ENCODE measurements around the gene KCNJ6. TPM values are rescaled to one million over a fixed set of nuclear protein-coding genes. Genes with fewer than 3 reads are reported as not detected.
"Not testable (repeated sequence)": the region's sequence is repeated elsewhere in the genome, so short reads cannot be mapped to it uniquely, and the experiment has no call there.

The KCNJ6 gene
- total RNA-seq, 1 donor: under 0.01 TPM

GRCh38 chr21:37688952-37689659 lies 227.2 kb downstream of the KCNJ6 start:
- DNase-seq (ENCODE audit: low read depth in 2 of 3, low spot score in 2 of 3): no peak

DNA sequence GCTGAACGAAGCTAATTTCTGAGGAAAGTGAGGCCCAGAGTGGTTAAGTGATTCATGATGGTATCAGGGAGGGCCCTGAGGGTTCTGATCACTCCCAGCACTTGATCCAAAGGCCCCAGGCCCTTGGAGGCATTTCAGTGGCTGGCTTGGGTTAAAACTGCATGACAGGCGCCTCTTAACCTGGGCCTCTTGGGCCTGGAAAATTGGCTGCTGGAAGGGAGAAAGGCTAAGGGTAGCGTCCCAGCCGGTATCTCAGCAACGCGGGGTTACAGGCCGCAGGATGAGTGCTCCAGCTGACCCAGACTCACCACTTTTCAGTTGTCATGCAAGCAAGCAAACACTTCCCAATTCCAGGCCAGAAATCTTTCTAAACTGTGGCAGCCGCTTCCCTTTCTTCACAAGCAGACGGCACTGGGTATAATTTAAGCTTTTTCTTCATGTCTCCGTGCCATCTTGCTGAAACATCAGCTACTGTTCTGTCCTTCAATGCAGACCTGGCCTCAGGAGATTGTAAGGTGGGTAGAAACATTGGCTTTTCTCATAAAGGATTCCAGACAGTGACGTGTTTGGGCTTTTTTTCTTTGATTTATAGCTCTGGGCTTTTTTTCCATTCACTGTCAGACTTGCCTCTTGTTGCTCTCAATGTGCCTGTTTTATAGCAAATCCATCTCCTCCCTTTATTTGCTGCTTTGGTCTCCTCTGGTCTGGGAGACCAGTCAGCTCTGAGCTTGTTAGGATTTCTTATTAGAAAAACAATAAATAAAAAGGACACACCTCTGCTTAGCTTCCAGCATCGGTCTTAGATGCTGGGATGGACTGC lies 229.1 kb downstream of the KCNJ6 start:
- DNase-seq (ENCODE audit: low read depth in 2 of 3, low spot score in 2 of 3): peak in 1 of 3 donors; percentile 55

DNA sequence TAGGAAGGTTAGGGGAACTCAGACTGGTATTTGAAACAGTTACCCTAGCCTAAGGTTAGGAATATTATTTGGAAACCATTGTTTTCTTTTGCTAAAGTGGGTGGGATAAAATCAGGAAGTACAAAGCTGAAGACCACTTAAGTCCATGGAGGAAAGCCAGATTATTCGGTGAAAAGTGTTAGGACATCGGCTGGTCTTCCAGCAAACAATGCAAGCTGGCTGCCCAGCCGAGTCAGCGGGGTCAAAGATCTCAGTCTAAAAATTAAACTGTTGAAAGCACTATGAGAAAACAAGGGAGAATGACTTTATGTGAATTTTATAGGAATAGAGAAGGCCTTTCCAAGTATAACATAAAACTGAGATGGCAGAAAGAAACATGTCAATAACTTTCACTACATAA lies 231.7 kb downstream of the KCNJ6 start:
- no peak for DNase-seq (ENCODE audit: low read depth in 2 of 3, low spot score in 2 of 3)

GRCh38 chr21:37684115-37684493 lies 232.2 kb downstream of the KCNJ6 start:
- DNase-seq (ENCODE audit: low read depth in 2 of 3, low spot score in 2 of 3): no peak

DNA sequence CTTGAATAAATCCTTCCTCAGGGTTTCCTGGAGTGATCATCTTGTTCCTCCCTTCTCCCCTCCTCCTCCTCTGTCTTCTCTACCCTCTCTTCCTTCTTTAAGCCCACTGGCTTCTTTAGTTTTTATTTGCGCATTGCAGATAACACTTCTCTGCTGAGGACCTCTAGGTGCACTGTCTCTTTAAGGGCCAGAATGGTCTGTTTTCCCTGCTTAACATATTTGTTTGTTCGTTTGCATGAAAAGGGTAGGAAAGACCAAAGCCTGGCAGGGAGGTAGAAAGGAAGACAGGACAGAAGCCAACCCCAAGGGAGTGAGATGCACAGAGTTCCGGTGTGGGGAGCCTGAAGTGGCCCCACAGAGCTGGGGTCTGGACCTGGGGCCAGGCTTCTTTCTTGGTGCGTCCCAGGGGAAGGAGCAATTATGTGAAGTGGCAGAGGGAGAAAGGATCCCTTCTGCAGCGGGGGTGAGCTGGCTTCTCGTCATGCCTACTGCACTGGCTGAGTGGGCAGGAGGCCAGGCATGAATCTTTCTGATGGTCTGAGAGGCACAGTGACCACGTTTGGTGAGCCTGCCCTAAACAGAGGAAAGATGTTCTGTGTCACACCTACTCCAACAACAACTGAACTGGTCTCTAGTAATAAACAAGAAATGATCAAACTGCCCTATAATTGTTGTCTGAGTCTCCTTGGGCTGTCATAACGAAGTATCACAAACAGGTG lies 232.7 kb downstream of the KCNJ6 start:
- DNase-seq (ENCODE audit: low read depth in 2 of 3, low spot score in 2 of 3): no peak

GRCh38 chr21:37682966-37683365 lies 233.3 kb downstream of the KCNJ6 start:
- DNase-seq (ENCODE audit: low read depth in 2 of 3, low spot score in 2 of 3): no peak

DNA sequence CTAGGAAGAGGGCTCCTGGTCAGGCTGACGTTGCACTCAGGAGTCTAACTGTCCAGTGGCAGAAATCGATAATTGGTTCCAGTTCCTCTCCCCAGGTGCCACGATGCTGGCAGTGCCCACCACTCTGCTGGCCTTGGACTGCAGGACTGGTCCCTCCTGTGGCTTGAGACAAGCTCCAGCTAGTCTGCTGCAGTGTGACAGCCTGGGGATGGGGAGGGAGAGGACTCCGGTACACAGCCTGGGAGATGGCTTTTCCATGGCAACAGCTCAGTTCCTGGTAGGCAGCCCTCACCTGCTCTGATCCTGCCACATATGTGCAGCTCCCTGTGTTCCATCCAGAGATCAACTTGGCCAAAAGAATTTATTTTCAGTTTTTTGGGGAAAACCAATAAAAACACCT lies 239.3 kb downstream of the KCNJ6 start:
- no peak for DNase-seq (ENCODE audit: low read depth in 2 of 3, low spot score in 2 of 3)

DNA sequence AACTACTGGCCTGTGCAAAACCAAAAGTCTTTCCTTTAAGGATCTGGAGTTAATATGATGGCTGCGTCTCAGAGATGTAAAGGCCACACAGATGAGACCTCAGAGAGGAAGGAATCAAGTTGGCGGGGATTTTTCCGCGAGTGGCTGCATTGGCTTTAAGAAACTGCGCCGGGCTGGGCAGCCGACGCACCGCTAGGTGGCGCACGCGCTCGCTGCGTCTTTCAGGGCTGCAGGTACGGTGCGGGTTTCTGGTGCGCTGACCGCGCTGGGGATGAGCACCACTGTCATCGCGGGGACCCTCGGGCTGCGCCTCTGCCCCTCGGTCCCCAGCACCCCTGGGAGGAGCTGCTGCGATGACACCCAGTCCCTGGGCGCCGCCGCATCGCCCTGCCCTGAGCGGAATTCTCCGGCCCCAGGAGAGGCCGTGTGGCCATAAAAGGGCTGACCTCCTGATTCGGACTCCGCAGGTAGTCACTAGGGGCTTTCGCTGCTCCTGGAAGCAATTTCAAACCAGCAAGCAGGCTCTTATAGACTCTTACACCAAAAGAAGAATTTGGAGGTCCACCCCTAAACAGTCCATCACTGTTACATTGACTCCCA lies 241.0 kb downstream of the KCNJ6 start:
- DNase-seq (ENCODE audit: low read depth in 2 of 3, low spot score in 2 of 3): peak; percentile 18 to 64 (median 48)

DNA sequence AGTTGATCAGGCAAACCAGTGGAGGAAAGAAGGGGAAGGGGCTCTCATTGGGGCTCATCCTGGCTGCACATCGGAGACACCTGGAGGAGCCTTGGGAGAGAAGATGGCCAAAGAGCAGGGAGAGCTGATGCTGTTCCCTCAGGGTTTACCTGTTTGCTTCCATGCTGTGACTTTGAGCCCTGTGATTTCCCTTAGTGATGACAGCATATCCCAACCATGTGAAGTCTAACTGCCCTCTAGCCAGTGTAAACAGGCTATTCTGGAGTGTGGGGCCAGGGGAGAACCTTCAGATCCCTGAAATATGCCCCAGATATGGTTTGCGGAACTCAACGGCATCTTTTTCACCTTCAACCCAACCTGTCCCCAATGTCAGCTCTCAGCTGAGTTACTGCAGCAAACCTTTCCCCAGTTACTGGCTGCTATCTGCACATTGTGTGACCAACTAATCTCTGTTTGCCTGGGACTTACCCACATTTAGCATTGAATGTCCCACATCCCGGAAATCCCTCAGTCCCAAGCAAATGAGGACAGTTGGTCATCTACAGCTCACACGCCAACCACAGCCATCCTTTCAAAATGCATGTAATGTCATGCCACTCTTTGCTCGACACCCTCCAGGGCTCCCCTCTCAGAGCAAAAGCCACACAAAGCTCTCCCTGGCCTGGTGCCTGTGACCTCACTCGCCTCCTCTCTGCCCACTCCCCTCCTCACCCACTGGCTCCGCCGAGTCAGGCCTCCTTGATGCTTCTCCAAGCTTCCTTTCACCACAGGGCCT lies 242.3 kb downstream of the KCNJ6 start:
- DNase-seq (ENCODE audit: low read depth in 2 of 3, low spot score in 2 of 3): no peak

GRCh38 chr21:37671381-37671780 lies 244.9 kb downstream of the KCNJ6 start:
- no peak for DNase-seq (ENCODE audit: low read depth in 2 of 3, low spot score in 2 of 3)

- no peak for DNase-seq (ENCODE audit: low read depth in 2 of 3, low spot score in 2 of 3)
Measured at GRCh38 chr21:37670883-37671282, 245.4 kb downstream of the KCNJ6 start.

DNA sequence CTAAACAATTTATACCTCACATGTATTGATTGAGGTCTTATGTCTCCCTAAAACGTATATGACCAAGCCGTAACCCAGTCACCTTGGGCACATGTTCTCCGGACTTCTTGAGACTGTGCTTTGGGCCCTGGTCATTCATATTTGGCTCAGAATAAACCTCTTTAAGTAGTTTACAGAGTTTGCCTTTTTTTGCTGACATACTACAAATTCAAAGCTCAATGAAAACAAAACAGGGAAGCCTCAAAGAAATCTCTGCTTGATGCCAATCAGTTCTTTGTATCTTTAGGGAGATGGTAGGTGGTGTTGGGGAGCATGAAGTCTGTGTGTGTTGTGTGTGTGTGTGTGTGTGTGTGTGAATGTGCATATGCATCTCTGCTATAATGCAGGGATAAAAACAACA lies 247.0 kb downstream of the KCNJ6 start:
- DNase-seq (ENCODE audit: low read depth in 2 of 3, low spot score in 2 of 3): no peak

DNA sequence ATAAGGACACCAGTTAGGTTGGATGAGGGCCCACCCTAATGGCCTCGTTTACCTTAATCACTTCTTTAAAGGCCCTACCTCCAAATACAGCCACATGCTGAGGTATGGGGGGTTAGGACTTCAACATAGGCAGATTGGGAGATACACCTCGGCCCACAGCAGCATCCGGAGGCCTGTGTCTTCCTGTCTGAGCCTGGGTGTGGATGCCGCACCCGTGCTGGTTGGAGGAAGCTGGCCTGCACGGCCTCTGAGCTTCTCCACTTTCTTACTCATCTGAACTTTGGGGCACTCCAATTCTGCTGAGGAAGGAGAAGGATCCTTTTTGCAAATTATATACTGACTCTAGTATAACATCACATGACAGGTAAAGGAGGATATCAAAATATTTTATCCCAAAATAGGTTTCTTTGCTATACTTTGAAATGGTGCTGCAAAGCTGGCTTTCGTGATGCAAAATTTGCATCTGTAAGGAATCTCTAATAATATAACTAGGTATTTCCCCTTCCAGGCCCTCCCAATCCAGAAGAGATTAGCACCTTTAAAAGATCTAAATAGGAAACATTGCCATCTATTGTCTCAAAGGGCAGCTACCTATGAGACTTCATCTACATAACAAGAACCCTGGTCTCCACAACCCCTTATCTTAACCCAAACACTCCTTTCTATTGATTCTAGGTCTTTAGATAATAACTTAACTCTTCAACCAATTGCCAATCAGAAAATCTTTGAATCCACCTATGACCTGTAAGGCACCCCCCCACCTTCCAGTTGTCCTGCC lies 247.6 kb downstream of the KCNJ6 start:
- DNase-seq (ENCODE audit: low read depth in 2 of 3, low spot score in 2 of 3): no peak

- no peak for DNase-seq (ENCODE audit: low read depth in 2 of 3, low spot score in 2 of 3)
Measured at GRCh38 chr21:37667380-37667779, 248.9 kb downstream of the KCNJ6 start.

GRCh38 chr21:37665230-37666024 lies 250.8 kb downstream of the KCNJ6 start:
- DNase-seq (ENCODE audit: low read depth in 2 of 3, low spot score in 2 of 3): no peak

DNA sequence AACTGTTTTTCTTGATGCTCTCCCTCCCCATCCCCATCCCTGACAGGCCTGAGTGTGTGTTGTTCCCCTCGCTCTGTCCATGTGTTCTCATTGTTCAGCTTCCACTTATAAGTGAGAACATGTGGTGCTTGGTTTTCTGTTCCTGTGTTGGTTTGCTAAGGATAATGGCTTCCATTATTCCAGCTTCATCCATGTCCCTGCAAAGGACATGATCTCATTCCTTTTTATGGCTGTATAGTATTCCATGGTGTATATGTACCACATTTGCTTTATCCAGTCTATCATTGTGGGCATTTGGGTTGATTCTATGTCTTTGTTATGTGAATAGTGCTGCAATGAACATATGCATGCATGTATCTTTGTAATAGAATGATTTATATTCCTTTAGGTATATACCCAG lies 254.0 kb downstream of the KCNJ6 start:
- DNase-seq (ENCODE audit: low read depth in 2 of 3, low spot score in 2 of 3): not testable (repeated sequence)

GRCh38 chr21:37660709-37661108 lies 255.5 kb downstream of the KCNJ6 start:
- no peak for DNase-seq (ENCODE audit: low read depth in 2 of 3, low spot score in 2 of 3)

- DNase-seq (ENCODE audit: low read depth in 2 of 3, low spot score in 2 of 3): no peak
Measured at GRCh38 chr21:37659874-37660273, 256.4 kb downstream of the KCNJ6 start.
